Uterus (tissue), 4 donors: ENCODE data around the gene QSOX2. TPM values are rescaled to one million over a fixed set of nuclear protein-coding genes. Genes with fewer than 3 reads are reported as not detected.

Experiments
- DNase-seq, 2 donors: peaks; one replicate each; pipeline ENCODE4 v3.0.0-alpha.2; 2019 to 2020
- H3K27ac ChIP-seq, 2 donors: fragments of 200-600 bp; sonication (generic); 1 replicate in 1 of 2; 2 replicates in 1 of 2; pipeline ENCODE4 v1.5.1; 2016 to 2018
- H3K27me3 ChIP-seq, 2 donors: fragments of 200-600 bp; sonication (generic); one replicate each; pipeline ENCODE4 v1.5.1; 2018 to 2019; ENCODE audit warnings: control low read depth in 1 of 2
- H3K36me3 ChIP-seq, 2 donors: fragments of 200-600 bp; sonication (generic); one replicate each; pipeline ENCODE4 v1.5.1; 2019; ENCODE audit warnings: control low read depth in 1 of 2
- H3K4me1 ChIP-seq, 2 donors: fragments of 200-600 bp; sonication (generic); one replicate each; pipeline ENCODE4 v1.5.1; 2018 to 2019; ENCODE audit warnings: control low read depth in 1 of 2
- H3K4me3 ChIP-seq, 2 donors: fragments of 200-600 bp; sonication (generic); 1 replicate in 1 of 2; 2 replicates in 1 of 2; pipeline ENCODE4 v1.5.1; 2018 to 2019; ENCODE audit warnings: mild to moderate bottlenecking in 1 of 2
- H3K9me3 ChIP-seq, 2 donors: fragments of 200-600 bp; sonication (generic); one replicate each; pipeline ENCODE4 v1.5.1; 2019; ENCODE audit warnings: control low read depth in 1 of 2
- CTCF ChIP-seq, 4 experiments: fragments of 200-600 bp in 2 of 4; fragments of 450-650 bp in 2 of 4; sonication (generic) in 2 of 4; IDR thresholded peaks; one replicate each; pipeline ENCODE4 v1.5.1; 2016 to 2019; ENCODE audit warnings: antibody characterized with exemption in 4 of 4, mild to moderate bottlenecking in 2 of 4, moderate library complexity in 1 of 4
- POLR2A ChIP-seq, 2 donors: fragments of 450-650 bp; IDR thresholded peaks; one replicate each; pipeline ENCODE4 v1.6.1; 2016; ENCODE audit warnings: antibody characterized with exemption in 2 of 2, mild to moderate bottlenecking in 1 of 2, moderate library complexity in 1 of 2
- intact Hi-C: fragments of 100-400 bp; cut with DNase I; formaldehyde crosslinking; loops from one replicate; pipeline ENCODE4 v1.15.1; 2023; ENCODE audit warnings: low total_unique reads
- total RNA-seq, 4 donors: library from RNA; depleted of rRNA in 3 of 4; stranded (reverse); fragments of >200 nt in 3 of 4; gene quantifications; one replicate each; pipeline versions ENCODE4 v1.1.0 to v1.2.4, GENCODE V29; 2014 to 2023
- donor health status: DM: yes; HTN: yes; CAD: no.

The QSOX2 gene
- total RNA-seq, 4 donors from 2014 or later, result 5.6 to 13.1 (median 9.2) TPM

- Histone ChIP-seq H3K27ac (no peak overlapping the region), H3K4me3 (no peak overlapping the region), H3K9me3 (no peaks in the 10 kb centered on the region), H3K4me1 (no peaks in the 10 kb centered on the region), H3K36me3 (no peaks in the 10 kb centered on the region), H3K27me3 (no peaks in the 10 kb centered on the region)
- TF ChIP-seq POLR2A (IDR thresholded peaks at IDR 0.05) (no peak), CTCF (IDR thresholded peaks at IDR 0.05) (no peak)
- intact Hi-C loops, result no loop called here
- no peak for DNase-seq
Measured at GRCh38 chr9:136251264-136252115, 5.9 kb upstream of the QSOX2 start.

GRCh38 chr9:136250676-136251075 lies 5.1 kb upstream of the QSOX2 start:
- Histone ChIP-seq H3K4me3 (no peak overlapping the region), H3K9me3 (no peaks in the 10 kb centered on the region), H3K27ac (no peak overlapping the region), H3K4me1 (no peaks in the 10 kb centered on the region), H3K27me3 (no peaks in the 10 kb centered on the region), H3K36me3 (no peaks in the 10 kb centered on the region)
- intact Hi-C loops, result no loop called here
- TF ChIP-seq POLR2A (IDR thresholded peaks at IDR 0.05) (no peak), CTCF (IDR thresholded peaks at IDR 0.05) (no peak)
- no peak for DNase-seq

- intact Hi-C loops, result no loop called here
- H3K36me3 ChIP-seq, result no peaks in the 10 kb centered on the region
- H3K4me3 ChIP-seq, result no peak overlapping the region
- TF ChIP-seq POLR2A (IDR thresholded peaks at IDR 0.05) (no peak), CTCF (IDR thresholded peaks at IDR 0.05) (no peak)
- DNase-seq, result no peak
- no peaks in the 10 kb centered on the region for H3K27me3 ChIP-seq
- H3K4me1 ChIP-seq, result peaks cover 0 to under 1% of the 10 kb centered on the region in 2 donors
- H3K27ac ChIP-seq, result no peak overlapping the region
- H3K9me3 ChIP-seq, result no peaks in the 10 kb centered on the region
Measured at GRCh38 chr9:136249877-136250559, 4.4 kb upstream of the QSOX2 start.

- Histone ChIP-seq H3K4me3 (no peak overlapping the region), H3K4me1 (peaks cover 6 to 9% of the 10 kb centered on the region in 2 donors), H3K27me3 (no peaks in the 10 kb centered on the region), H3K27ac (no peak overlapping the region), H3K36me3 (no peaks in the 10 kb centered on the region), H3K9me3 (no peaks in the 10 kb centered on the region)
- TF ChIP-seq POLR2A (IDR thresholded peaks at IDR 0.05) (no peak), CTCF (IDR thresholded peaks at IDR 0.05) (no peak)
- DNase-seq, result no peak
- intact Hi-C loops, result no loop called here
Measured at GRCh38 chr9:136248951-136249876, 3.6 kb upstream of the QSOX2 start.
